ENCODE measurements around the gene STING1.

- TF ChIP-seq TAF1 (IDR thresholded peaks at IDR 0.05; ENCODE audit: borderline replicate concordance, insufficient read depth, low read length) (no peak), REST (IDR thresholded peaks at IDR 0.05; ENCODE audit: insufficient read depth in 1 of 2, low read depth in 2 of 2, low read length in 2 of 2) (no peak)
Observed at GRCh38 chr5:139501381-139501780, 18.8 kb upstream of the STING1 start.
